T-helper 1 cell (primary cell): Measurements from ENCODE around the gene PLK3.
"Not testable (repeated sequence)": the region's sequence is repeated elsewhere in the genome, so short reads cannot be mapped to it uniquely, and the experiment has no call there.

Experiments used
- DNase-seq, 5 donors: peaks; one replicate each; pipeline ENCODE4 v3.0.0-alpha.2; 2012 to 2020

The PLK3 gene

DNA sequence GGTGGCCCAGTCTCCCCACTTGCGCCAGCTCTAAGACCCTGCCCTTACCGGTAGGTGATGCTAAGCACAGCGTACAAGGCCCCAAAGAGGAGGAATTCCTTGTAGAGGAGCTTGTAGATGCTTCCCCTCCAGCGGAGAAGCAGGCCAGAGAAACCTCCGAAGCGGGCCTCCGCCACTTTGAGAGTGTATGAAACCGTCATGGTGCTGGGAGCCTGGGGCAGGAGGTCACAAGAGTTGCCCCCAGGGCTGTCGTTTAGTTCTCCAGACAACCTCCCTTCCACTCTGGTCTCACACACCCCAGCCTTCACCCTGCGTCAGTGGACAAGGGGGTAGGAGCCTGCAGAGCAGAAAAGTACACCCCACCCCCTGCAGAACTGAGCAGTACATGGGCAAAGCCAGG is 12.7 kb upstream of the PLK3 start:
- DNase-seq, result no peak

DNA sequence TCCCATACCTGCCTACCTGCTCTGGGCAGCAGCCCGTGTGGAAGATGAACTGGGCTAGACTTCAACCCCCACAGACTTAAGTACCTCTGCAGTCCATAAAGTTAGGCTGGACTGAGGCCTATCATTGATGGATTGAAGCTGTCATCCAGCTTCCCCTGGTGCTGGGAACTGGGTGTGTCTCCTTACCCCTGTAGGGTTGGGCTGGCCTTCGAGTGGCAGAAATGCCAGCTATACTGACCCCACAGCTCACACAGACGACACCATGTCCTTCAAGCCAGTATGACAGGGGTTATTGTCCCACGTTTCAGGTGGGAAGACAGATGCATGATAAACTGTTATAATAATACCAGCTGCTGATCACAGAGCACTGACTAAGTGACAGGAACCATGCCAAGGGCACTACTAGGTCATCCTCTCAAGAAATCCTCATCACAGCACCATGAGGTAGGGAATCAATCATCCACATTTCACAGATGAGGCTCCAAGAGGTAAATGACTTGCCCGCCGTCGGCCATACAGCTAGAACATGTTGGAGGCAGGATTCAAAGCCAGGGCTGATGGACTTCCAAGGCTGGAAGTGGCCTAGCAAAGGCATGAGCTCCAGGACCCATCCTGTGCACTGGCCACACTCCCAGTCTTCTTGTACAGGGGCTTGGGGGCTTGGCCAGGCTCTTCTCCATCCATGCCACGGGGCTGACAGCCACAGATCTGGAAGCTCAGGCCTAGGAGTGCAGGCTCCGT is 11.9 kb upstream of the PLK3 start, which contains the start of gene BEST4:
BEST4 (minus strand) TSS at position 51 of the 741 bp plus-strand sequence. CDS start 465 bp downstream, outside the sequence.
- DNase-seq, result no peak

DNA sequence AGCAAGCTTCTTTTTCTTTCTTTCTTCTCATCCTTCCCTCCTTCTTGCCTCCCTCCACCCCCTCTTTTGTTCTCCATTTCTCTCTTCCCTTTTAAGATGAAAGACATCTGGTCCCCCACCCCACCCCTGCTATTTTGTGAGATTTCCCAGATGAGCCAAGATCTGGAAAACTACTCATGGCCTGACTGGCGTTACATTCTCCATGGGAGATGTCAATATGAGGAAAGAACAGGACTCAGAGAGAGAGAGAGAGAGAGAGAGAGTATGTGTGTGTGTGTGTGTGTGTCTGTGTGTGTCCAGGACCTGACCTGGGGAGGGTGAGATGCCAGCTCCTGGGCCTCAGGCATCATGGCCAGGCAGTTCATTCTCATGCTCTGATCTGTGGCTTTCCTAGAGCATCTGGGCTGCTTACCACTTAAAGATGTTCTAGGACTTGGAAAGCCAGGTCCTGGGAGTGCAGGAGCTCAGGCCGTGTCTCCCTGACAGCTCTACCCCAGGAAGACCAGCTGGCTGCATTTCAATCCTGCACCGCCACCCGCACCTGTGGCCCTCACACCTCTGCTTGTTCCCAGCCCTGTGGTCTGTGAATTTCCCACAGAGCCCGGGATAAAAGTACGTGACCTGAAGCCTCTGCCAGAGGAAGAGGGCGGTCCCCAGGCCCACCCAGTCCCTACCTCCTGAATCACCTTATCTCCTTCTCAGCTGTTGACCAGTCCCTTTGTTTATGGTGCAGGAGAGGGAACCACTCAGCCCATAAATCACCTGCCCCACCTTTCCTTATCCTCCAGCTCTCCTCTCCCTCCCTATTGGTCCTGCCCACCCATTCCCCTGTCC is 9.0 kb upstream of the PLK3 start:
- DNase-seq, result no peak

DNA sequence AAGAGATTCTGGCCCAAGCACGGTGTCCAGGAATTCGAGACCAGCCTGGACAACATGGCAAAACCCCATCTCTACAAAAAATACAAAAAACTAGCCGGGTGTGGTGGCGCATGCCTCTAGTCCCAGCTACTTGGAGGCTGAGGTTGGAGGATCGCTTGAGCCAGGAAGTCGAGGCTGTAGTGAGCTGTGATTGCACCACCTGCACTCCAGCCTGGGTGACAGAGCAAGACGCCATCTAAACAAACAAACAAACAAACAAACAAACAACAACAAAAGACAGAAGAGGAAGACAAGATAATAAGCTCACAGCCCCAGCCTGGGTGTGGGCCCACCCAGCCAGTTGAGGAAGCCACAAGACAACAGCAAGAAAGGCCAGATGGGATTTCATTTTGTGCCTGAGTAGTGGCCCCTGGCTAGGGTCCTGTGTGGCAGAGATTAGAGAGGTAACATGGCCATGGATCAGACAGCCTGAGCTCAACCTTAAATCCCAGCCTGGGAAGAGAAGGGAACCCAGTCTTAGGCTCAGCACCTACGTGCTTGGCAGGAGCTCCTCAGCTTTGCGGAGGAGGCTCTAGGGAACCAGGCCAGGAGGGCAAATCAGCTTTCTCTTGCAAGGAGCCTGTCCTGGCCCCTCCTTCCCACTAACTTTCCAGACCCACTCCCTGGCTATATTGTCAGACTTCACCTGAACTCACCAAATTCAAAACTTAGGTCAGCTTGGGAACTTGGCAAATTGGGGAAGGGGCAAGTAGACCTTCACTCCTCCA is 7.3 kb upstream of the PLK3 start:
- peak in 1 of 5 donors; percentile 1 for DNase-seq

DNA sequence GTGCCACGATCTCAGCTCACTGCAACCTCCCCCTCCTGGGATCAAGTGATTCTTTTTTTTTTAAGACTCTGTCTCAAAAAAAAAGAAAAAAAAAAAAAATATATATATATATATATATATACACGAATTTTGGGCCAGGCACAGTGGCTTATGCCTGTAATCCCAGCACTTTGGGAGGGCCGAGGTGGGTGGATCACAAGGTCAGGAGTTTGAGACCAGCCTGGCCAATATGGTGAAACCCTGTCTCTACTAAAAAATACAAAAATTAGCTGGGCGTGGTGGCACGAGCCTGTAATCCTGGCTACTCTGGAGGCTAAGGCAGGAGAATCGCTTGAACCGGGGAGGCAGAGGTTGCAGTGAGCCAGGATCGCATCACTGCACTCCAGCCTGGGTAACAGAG is 2.3 kb upstream of the PLK3 start:
- not testable (repeated sequence) for DNase-seq

DNA sequence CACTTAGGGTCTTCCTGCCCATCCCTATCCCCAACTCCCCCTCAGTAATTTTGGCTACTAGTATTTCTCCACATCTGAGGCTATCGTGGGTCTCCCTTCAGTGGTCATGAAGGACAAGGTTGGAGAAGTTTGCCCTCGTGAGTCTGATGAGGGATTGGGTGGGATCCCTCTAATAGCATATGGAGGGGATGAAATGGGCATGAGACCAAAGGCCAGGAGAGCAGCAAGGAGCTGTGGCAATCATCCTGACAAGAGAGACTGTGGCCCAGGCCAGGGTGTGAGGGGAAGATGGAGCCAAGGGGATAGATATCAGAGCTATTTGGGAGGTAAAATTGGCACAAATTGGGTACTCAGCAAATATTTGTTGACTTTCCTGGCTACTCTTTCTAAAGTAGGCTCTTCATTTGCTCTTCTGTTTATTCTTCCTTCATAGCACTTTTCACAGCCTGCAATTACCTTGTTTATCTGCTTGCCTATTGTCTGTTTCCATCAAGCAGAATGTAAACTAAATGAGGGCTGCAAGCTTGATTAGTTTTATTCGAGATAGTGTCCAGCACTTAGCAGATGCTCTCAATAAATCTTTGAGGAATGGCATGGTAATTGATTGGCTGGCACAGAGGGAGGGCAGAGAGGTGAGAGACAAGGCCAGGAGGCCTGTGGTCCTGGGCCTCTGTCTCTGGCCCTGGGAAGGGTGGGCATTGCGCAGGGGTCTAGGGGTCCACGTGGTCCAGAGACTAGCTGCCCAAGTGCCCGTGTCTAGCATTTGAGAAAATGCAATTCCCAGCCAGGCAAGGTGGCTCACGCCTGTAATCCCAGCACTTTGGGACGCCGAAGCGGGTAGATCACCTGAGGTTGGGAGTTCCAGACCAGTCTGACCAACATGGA is 1.5 kb upstream of the PLK3 start:
- no peak for DNase-seq

DNA sequence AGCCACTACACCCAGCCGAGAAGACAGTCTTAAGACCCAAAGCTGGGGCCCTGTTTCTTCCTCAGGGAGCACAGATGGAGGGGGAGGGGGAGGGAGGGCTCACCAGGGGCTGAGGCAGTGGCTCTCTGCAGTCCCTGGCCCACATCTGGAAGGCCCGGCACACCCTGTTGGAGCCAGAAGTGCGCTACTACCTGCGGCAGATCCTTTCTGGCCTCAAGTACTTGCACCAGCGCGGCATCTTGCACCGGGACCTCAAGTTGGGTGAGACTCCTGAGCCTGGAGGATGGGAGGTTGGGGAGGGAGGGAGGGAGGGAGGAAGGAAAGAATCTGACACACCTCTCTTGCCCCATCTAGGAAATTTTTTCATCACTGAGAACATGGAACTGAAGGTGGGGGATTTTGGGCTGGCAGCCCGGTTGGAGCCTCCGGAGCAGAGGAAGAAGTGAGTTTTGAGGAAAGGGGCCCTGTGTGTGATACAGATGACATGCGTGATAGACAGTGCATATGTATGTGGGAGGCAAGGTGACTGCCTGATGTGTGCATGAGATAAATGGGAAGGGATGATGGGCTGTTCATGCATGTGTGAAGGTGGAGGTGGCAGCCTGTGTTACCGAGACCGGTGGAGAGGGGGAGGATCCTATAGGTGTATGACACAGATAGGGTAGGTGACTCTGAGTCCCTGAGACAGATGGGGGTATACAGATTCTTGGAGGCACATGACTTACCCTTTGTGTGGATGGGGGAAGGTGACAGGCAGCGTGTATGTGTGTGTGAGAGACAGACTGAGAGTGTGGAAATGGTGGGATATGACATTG is 1.5 kb downstream of the PLK3 start:
- DNase-seq, result peak in 1 of 5 donors; percentile 42

DNA sequence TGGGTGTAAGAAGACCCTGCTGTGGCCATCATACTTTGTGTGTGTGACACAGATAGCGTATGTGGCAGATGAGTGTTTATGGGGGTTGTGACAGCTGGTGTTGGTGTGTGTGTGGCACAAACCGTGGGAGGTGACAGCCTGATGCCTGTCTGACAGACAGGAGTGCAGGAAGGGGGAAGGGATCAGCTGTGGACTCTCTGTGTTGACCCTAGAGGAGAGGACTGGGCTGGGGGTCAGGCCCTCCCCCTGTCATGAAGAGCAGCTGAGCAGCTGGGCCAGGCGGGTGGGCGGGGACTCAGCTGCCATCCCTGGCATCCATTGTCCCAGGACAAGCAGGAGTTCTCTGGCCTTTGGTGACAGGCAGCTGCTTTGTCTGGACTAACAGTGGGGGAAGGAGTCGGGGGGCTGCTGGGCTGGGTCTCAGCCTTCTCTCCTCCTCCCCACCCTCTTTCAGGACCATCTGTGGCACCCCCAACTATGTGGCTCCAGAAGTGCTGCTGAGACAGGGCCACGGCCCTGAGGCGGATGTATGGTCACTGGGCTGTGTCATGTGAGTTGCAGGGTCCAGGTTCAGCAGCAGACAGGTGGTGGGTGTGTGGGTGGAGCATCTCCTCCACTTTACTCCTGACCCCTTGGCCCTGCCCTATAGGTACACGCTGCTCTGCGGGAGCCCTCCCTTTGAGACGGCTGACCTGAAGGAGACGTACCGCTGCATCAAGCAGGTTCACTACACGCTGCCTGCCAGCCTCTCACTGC is 2.3 kb downstream of the PLK3 start:
- DNase-seq, result no peak

DNA sequence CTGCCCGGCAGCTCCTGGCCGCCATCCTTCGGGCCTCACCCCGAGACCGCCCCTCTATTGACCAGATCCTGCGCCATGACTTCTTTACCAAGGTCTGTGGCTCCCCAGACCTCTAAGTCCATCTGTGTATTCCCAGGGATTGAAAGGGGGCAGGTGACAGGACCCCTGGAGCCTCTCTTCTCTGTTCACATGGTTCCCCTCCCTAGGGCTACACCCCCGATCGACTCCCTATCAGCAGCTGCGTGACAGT is 2.8 kb downstream of the PLK3 start:
- DNase-seq, result no peak

DNA sequence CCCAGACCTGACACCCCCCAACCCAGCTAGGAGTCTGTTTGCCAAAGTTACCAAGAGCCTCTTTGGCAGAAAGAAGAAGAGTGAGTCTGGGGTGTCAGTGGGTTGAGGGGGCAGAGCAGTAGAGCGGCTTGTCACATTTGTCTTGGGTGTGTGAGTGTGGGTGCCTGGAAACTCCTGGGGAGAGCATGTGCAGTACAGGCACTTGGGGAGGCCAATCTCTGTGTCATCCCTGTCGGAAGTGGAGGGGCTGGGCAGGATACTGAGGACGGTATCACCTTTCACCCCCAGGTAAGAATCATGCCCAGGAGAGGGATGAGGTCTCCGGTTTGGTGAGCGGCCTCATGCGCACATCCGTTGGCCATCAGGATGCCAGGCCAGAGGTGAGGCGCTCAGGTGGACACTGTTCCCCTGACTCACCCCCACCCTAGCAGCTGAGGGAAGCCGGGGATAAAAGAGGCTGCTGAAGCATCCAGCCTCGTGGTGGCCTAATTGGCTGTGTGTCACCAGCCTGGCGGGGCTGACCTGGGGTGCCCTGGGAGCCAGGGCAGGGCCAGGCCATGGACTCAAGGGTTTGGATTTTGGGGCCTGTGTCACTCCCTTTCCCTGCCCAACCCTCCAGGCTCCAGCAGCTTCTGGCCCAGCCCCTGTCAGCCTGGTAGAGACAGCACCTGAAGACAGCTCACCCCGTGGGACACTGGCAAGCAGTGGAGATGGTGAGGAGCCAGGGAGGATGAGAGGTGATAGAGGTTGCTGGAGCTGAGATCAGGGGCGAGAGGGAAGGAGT is 3.3 kb downstream of the PLK3 start:
- DNase-seq, result no peak

DNA sequence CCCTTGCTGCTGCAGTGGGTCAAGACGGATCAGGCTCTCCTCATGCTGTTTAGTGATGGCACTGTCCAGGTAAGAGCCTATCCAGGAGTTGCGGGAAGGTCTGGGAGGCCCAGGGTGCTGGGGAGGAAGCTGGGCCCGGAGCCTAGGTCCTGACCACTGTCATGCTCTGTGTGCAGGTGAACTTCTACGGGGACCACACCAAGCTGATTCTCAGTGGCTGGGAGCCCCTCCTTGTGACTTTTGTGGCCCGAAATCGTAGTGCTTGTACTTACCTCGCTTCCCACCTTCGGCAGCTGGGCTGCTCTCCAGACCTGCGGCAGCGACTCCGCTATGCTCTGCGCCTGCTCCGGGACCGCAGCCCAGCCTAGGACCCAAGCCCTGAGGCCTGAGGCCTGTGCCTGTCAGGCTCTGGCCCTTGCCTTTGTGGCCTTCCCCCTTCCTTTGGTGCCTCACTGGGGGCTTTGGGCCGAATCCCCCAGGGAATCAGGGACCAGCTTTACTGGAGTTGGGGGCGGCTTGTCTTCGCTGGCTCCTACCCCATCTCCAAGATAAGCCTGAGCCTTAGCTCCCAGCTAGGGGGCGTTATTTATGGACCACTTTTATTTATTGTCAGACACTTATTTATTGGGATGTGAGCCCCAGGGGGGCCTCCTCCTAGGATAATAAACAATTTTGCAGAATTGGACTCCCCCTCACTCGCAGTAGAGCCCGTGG is 5.3 kb downstream of the PLK3 start:
- peak in 1 of 5 donors; percentile 21 for DNase-seq

DNA sequence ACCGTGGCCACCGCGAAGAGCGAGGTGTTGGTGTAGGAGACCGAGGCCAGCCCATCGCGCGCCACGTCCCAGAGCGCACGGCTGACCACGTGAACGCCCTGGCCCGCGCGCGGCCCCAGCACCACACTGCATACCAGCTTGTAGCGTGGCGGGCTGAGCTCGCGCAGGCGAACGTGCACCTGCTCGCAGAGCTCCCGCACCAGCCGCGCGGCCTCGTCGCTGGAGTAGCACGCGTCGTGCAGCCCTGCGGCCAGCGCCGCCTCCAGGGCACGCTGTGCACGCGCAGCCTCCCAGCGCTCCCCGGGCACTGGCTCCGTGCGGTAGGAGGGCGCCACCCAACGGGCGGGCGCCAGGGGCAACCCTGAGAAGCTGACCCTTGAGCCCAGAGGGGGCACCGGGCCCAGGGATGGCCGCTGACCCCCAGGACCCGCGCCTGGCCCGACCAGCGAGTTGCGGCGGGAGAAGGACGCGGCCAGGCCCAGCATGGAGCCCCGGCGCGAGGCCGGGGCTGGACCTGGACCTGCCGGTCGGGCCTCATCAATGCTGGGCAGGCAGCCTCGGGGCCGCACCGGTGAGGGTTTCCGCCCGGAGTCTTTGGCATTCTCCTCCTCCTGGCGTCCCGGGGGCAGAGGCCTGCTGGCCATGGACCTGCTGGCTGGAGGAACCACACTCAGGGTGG is 6.0 kb downstream of the PLK3 start:
- DNase-seq, result peak in 2 of 5 donors; percentile 38 to 47

DNA sequence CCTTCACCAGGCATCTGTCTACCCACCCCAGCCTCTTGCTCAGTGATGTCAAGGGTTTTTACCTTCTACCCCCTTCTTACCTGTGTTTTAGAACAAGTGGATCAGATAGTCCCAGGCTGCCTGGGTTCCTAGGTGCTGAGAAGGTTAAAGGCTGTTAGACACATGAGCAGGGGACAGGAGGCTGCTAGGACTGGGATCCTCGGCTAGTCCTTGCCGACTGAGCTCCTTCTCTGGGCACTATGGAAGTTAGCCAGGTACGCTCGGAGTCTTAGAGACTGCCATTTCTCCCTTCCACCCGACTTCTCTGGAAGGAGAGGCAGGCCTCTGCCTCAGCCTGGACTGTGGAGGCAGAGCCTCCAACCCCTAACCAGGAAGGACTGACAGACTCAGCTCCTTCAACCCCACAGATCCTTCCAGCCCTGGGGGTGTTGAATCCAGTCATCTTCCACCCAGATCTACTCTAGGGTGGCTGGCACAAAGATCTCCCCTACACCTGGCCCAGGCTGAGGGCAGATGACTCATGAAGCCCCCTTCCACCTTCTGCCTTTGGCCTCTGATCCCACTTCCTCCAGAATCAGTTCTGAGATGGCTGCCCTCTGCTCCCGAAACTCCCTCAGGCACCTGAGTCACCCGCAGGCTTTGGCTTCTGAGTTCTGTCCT is 6.7 kb downstream of the PLK3 start, which contains the start of gene DYNLT4:
DYNLT4 (minus strand) TSS at position 648 of the 660 bp plus-strand sequence. CDS start 683 bp downstream, outside the sequence.
- no peak for DNase-seq

DNA sequence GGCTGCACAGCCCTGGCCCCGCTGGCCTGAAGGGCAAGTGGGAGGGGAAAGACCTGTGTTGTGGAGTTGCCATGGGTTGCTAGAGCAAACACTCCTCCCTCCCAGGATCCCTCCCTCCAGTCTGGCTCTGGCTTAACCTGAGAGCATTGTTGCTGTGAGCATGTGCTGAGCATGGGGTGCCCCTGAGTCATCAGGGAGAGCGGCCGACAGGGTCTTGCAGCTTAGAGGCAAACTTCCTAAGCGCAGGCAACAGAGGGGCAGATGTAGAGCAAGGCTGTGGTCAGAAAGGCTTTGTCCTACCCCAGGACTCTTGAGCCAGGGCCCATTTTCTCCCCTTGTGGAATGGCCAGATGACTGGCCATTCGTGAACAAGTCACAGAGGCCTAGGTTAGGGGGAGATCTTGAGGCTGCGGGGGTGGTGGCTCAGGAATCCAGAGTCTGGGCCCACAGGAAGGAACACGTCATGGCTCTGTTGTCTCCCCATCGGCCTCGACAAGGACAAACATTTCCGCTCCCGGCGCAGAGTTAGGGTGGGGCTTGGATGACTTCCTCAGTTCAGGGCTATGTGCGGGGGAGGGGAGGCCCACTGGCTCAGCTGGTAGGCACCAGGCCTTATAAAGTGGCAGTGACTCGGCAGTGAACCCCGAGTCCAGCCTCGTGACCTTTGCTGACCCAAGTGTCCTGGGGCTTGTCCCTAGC is 7.3 kb downstream of the PLK3 start:
- peak; percentile 85 to 94 (median 88) for DNase-seq

DNA sequence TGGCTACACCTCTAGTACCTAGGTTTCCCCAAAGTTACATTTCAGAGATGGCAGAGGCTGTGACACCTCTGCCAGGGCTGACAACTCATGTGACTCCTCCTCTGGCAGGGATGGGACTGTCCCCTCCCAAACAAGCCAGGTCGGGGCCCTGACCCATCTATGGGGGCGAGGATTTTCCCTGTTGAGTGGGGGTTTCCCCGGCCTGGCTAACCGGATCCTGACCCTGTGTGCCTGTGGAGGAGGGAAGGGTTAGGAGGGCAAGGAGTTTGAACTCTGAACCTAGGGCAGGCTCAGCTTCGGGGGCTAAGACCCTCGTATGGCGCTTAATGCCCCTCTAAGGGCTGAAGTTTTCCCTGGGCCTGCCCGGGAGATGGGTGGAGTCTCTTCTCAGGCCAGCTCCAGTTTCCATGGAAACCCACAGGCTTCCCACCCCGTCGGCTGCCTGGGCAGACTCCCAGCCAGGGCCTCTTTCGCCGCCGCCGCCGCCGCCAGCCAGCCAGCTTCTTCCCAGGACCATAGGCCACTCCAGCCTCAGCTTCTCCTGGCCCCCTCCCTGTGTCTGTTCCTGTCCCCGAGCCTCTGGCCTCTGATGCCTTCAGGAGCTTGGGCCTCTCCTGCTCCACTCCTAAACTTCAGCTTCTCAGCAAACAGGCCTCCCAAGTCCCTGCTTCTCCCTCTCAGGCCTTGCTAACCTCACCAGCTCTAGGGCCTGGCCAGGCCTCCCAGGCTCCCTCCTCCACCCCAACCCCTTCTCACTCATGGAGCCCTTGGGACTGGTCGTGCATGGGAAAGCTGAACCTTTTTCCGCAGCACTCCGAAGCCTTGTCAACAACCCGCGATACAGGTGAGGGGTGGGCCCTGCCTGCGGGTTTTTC is 8.1 kb downstream of the PLK3 start, which contains the start of gene BTBD19:
BTBD19 (plus strand) TSS at position 461 of the 875 bp plus-strand sequence; CDS start at position 759, 298 bp downstream.
- peak; percentile 48 to 68 (median 61) for DNase-seq
